Measurements from ENCODE around the gene TTLL6. TPM values are rescaled to one million over a fixed set of nuclear protein-coding genes. Genes with fewer than 3 reads are reported as not detected.

Gene TTLL6
- total and polyA plus RNA-seq, 2 donors from 2014 or later = 2.3 to 4.2 TPM

- Histone ChIP-seq H3K27ac (ENCODE audit: low read depth in 2 of 2, low read length in 2 of 2) (no peak overlapping the region), H3K4me1 (ENCODE audit: control insufficient read depth in 2 of 3, insufficient read depth in 2 of 3, low read depth in 1 of 3, low read length in 3 of 3) (no peaks in the 10 kb centered on the region), H3K27me3 (ENCODE audit: control insufficient read depth, insufficient read depth, low read length) (peaks cover 82% of the 10 kb centered on the region), H3K9ac (ENCODE audit: low read length in 3 of 3) (no peak overlapping the region), H3K9me3 (ENCODE audit: control insufficient read depth in 2 of 3, insufficient read depth in 1 of 3, low read length in 3 of 3) (no peaks in the 10 kb centered on the region), H3K36me3 (ENCODE audit: control insufficient read depth in 2 of 3, insufficient read depth in 3 of 3, low read length in 3 of 3) (no peaks in the 10 kb centered on the region), H3K4me3 (ENCODE audit: low read length in 3 of 3) (no peak overlapping the region)
- TF ChIP-seq CTCF (IDR thresholded peaks at IDR 0.05; ENCODE audit: borderline replicate concordance, extremely low read depth, insufficient read depth) = no peak
- FAIRE-seq = no peak
- no peak for DNase-seq
- intact Hi-C loops (cut with DNase I) = no loop called here
These were observed 79.5 kb downstream of the TTLL6 start for GRCh38 chr17:48737330-48738043.

GRCh38 chr17:48735062-48735351 is 82.0 kb downstream of the TTLL6 start:
- DNase-seq (no peak), FAIRE-seq (no peak)
- Histone ChIP-seq H3K4me1 (ENCODE audit: control insufficient read depth in 2 of 3, insufficient read depth in 2 of 3, low read depth in 1 of 3, low read length in 3 of 3) (no peaks in the 10 kb centered on the region), H3K9ac (ENCODE audit: low read length in 3 of 3) (no peak overlapping the region), H3K9me3 (ENCODE audit: control insufficient read depth in 2 of 3, insufficient read depth in 1 of 3, low read length in 3 of 3) (no peaks in the 10 kb centered on the region), H3K36me3 (ENCODE audit: control insufficient read depth in 2 of 3, insufficient read depth in 3 of 3, low read length in 3 of 3) (no peaks in the 10 kb centered on the region), H3K27ac (ENCODE audit: low read depth in 2 of 2, low read length in 2 of 2) (no peak overlapping the region), H3K4me3 (ENCODE audit: low read length in 3 of 3) (no peak overlapping the region), H3K27me3 (ENCODE audit: control insufficient read depth, insufficient read depth, low read length) (peaks cover 90% of the 10 kb centered on the region)
- no peak for TF ChIP-seq CTCF (IDR thresholded peaks at IDR 0.05; ENCODE audit: borderline replicate concordance, extremely low read depth, insufficient read depth)
- intact Hi-C loops (cut with DNase I) = no loop called here

- no peak for TF ChIP-seq CTCF (IDR thresholded peaks at IDR 0.05; ENCODE audit: borderline replicate concordance, extremely low read depth, insufficient read depth)
- Histone ChIP-seq H3K36me3 (ENCODE audit: control insufficient read depth in 2 of 3, insufficient read depth in 3 of 3, low read length in 3 of 3) (no peaks in the 10 kb centered on the region), H3K9ac (ENCODE audit: low read length in 3 of 3) (no peak overlapping the region), H3K9me3 (ENCODE audit: control insufficient read depth in 2 of 3, insufficient read depth in 1 of 3, low read length in 3 of 3) (no peaks in the 10 kb centered on the region), H3K4me1 (ENCODE audit: control insufficient read depth in 2 of 3, insufficient read depth in 2 of 3, low read depth in 1 of 3, low read length in 3 of 3) (no peaks in the 10 kb centered on the region), H3K4me3 (ENCODE audit: low read length in 3 of 3) (no peak overlapping the region), H3K27ac (ENCODE audit: low read depth in 2 of 2, low read length in 2 of 2) (no peak overlapping the region), H3K27me3 (ENCODE audit: control insufficient read depth, insufficient read depth, low read length) (peaks cover 92% of the 10 kb centered on the region)
- DNase-seq = peak in 1 of 5 donors; percentile 52
- intact Hi-C loops (cut with DNase I) = no loop called here
- no peak for FAIRE-seq
These were observed 82.5 kb downstream of the TTLL6 start for GRCh38 chr17:48734333-48735061.
